SK-N-MC (cell line): Measurements from ENCODE around the gene DNAJC27.

ENCODE experiments used
- DNase-seq: peaks from one replicate; pipeline ENCODE4 v3.0.0-alpha.2; 2011; ENCODE audit warnings: low read depth, low spot score
- H3K27ac ChIP-seq: fragments of 200-600 bp; sonication (generic); 2 replicates; pipeline ENCODE4 v1.5.1; 2016; ENCODE audit warnings: mixed run types
- H3K36me3 ChIP-seq: fragments of 200-600 bp; sonication (generic); 2 replicates; pipeline ENCODE4 v1.6.1; 2017; ENCODE audit warnings: antibody characterized with exemption, low read length, mixed read lengths; ENCODE audit not compliant: insufficient read depth
- H3K4me3 ChIP-seq: fragments of 200-600 bp; sonication (generic); 2 replicates; pipeline ENCODE4 v1.5.1; 2016
- H3K9ac ChIP-seq: fragments of 200-600 bp; sonication (generic); 2 replicates; pipeline ENCODE4 v1.8.0; 2017; ENCODE audit warnings: mixed run types, mixed read lengths; ENCODE audit not compliant: insufficient read length
- H3K9me3 ChIP-seq: fragments of 200-600 bp; sonication (generic); 2 replicates; pipeline ENCODE4 v1.6.1; 2017; ENCODE audit warnings: low read depth, mild to moderate bottlenecking, antibody characterized with exemption, low read length, moderate library complexity, mixed read lengths
- EZH2 ChIP-seq: fragments of 200-600 bp; sonication (generic); IDR thresholded peaks from one replicate; pipeline ENCODE4 v1.6.1; 2017; ENCODE audit warnings: antibody characterized with exemption
- FOXP2 ChIP-seq: optimal IDR thresholded peaks from 2 replicates; pipeline ENCODE3; 2011; ENCODE audit warnings: mild to moderate bottlenecking, moderate library complexity; ENCODE audit not compliant: insufficient read depth; ENCODE audit errors: extremely low read length, control extremely low read depth
- POLR2AphosphoS5 ChIP-seq: IDR thresholded peaks from 2 replicates; pipeline ENCODE4 v1.6.1; 2012; ENCODE audit warnings: mild to moderate bottlenecking, low read depth, low read length, borderline replicate concordance

The DNAJC27 gene

DNA sequence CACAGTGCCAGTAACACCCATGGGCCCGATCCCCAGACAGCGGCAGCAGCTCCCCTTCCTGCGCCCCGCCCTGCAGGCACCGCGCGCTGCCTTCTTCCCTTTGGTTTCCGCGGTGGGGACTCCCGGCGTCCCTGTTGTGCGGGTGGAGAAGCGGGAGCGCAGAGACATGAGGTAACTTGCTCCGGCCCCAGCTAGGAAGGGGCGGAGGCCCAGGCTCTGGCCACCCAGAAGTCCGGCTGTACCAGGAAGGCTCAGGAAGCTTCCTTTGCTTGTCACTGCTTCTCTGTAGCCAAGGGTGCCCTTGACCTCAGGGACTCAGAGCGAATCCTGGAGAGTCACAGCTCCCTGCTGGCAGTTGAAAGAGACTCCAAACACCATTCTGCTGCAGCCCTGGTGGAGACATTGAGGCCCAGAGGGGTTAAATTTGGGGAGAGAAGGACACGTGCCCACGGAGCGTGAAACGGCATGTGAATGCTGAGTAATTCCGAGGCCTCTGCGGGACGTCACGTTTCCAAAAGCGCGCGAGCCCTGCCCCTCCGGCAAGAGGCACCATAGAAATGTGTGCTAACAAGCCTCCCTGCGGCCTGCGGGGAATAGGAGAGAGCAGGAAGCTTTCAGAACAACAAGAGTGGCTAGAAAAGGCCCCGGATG lies 45.0 kb downstream of the DNAJC27 start:
- Histone ChIP-seq H3K9me3 (no peaks in the 10 kb centered on the region), H3K27ac (no peak overlapping the region), H3K4me3 (no peak overlapping the region), H3K36me3 (no peaks in the 10 kb centered on the region), H3K9ac (peak overlapping the region; percentile 1)
- no peak for TF ChIP-seq FOXP2
- TF ChIP-seq POLR2AphosphoS5: no peak
- no peak for TF ChIP-seq EZH2
- no peak for DNase-seq

- Histone ChIP-seq H3K9ac (no peak overlapping the region), H3K27ac (no peak overlapping the region), H3K4me3 (no peak overlapping the region), H3K36me3 (no peaks in the 10 kb centered on the region), H3K9me3 (no peaks in the 10 kb centered on the region)
- TF ChIP-seq POLR2AphosphoS5: no peak
- TF ChIP-seq FOXP2: no peak
- TF ChIP-seq EZH2: no peak
- DNase-seq: no peak
Observed at GRCh38 chr2:24926220-24926601, 45.5 kb downstream of the DNAJC27 start.

DNA sequence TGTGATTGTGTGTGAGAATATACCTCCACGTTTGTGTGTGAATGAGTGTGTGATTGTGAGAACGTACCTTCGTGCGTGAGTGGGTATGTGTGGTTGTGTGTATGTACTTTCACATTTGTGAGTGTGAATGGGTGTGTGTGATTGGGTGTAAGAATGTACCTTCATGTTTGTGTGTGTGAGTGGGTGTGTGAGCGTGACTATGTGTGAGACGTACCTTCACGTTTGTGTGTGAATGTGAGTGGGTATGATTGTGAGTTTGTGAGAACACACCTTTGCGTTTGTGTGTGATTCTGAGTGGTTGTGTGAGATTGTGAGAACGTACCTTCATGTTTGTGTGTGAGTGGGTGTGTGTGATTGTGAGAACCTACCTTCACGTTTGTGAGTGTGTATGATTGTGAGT lies 45.9 kb downstream of the DNAJC27 start:
- Histone ChIP-seq H3K9ac (no peak overlapping the region), H3K4me3 (no peak overlapping the region), H3K27ac (no peak overlapping the region), H3K36me3 (no peaks in the 10 kb centered on the region), H3K9me3 (no peaks in the 10 kb centered on the region)
- no peak for DNase-seq
- TF ChIP-seq FOXP2 (no peak), EZH2 (no peak), POLR2AphosphoS5 (no peak)

GRCh38 chr2:24924732-24925131 lies 47.0 kb downstream of the DNAJC27 start:
- H3K9me3 ChIP-seq: no peaks in the 10 kb centered on the region
- DNase-seq: no peak
- H3K27ac ChIP-seq: no peak overlapping the region
- no peak for TF ChIP-seq EZH2
- TF ChIP-seq POLR2AphosphoS5: no peak
- H3K36me3 ChIP-seq: no peaks in the 10 kb centered on the region
- H3K9ac ChIP-seq: no peak overlapping the region
- no peak overlapping the region for H3K4me3 ChIP-seq

- H3K27ac ChIP-seq: no peak overlapping the region
- H3K9ac ChIP-seq: no peak overlapping the region
Observed at GRCh38 chr2:24924266-24924665, 47.5 kb downstream of the DNAJC27 start.

GRCh38 chr2:24923106-24923505 lies 48.6 kb downstream of the DNAJC27 start:
- no peak for DNase-seq
- Histone ChIP-seq H3K36me3 (no peaks in the 10 kb centered on the region; the same call in 1 of the 2 replicates), H3K4me3 (no peak overlapping the region), H3K9me3 (no peaks in the 10 kb centered on the region), H3K9ac (no peak overlapping the region), H3K27ac (no peak overlapping the region)
- TF ChIP-seq FOXP2 (no peak), POLR2AphosphoS5 (no peak), EZH2 (no peak)

More at GRCh38 chr2:24924266-24924665, 47.5 kb downstream of the DNAJC27 start:
- Histone ChIP-seq H3K36me3 (no peaks in the 10 kb centered on the region), H3K4me3 (no peak overlapping the region), H3K9me3 (no peaks in the 10 kb centered on the region)
- no peak for DNase-seq
- no peak for TF ChIP-seq FOXP2
- no peak for TF ChIP-seq EZH2
- no peak for TF ChIP-seq POLR2AphosphoS5

DNA sequence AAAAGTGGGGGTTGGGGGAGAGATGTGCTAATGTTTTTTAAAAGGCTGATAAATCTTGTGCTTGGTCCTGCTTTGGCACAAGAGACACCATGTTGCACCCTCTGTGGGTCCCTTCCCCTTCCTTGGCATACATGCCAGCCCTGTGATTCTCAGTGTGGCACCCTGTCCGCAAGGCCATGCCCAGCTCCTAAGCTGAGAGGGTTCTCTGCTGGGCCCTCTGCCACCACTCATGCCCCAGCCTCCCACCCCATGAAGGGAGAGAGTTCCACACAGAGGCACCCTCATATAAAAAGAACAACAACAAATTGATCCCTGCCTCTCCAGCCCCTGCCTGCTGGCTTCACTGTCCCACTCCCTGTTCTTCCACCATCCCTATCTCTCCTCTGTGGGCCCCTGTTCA lies 49.2 kb downstream of the DNAJC27 start:
- TF ChIP-seq FOXP2 (no peak), EZH2 (no peak), POLR2AphosphoS5 (no peak)
- DNase-seq: no peak
- Histone ChIP-seq H3K36me3 (no peaks in the 10 kb centered on the region; the same call in 1 of the 2 replicates), H3K27ac (no peak overlapping the region), H3K9ac (no peak overlapping the region), H3K4me3 (no peak overlapping the region), H3K9me3 (no peaks in the 10 kb centered on the region)

- Histone ChIP-seq H3K36me3 (no peaks in the 10 kb centered on the region; the same call in 1 of the 2 replicates), H3K27ac (no peak overlapping the region), H3K9me3 (no peaks in the 10 kb centered on the region), H3K4me3 (peak overlapping the region; percentile 87), H3K9ac (peak overlapping the region; percentile 8)
- DNase-seq: no peak
- no peak for TF ChIP-seq FOXP2
- TF ChIP-seq EZH2: no peak
- TF ChIP-seq POLR2AphosphoS5: no peak
Observed at GRCh38 chr2:24920809-24921441, 50.8 kb downstream of the DNAJC27 start.
